Caco-2 (cell line): ENCODE data around the gene PPP1R12C. TPM values are rescaled to one million over a fixed set of nuclear protein-coding genes. Genes with fewer than 3 reads are reported as not detected.

Experiments used
- BruUV-seq: library from RNA; stranded (reverse); fragments of 400-500 nt; replicated peaks from 2 replicates; lab custom pipeline; 2021; lab: Mats Ljungman, UMichigan
- CTCF ChIA-PET: fragments of 300-600 bp; sonication (Branson Sonifier 250); formaldehyde crosslinking; loops from one replicate; lab custom pipeline; 2022; ENCODE audit warnings: antibody characterized with exemption; lab: Charles Lee
- POLR2A ChIA-PET: fragments of 300-600 bp; sonication (Branson Sonifier 250); formaldehyde crosslinking; loops from one replicate; lab custom pipeline; 2022; ENCODE audit warnings: antibody characterized with exemption; lab: Charles Lee
- DNase-seq, 2 experiments: peaks; one replicate each; pipeline versions ENCODE4 v3.0.0 to v3.0.0-alpha.2; 2020 to 2022
- H3K27me3 ChIP-seq: replicated peaks from 2 replicates; pipeline ENCODE4 v1.6.0; 2011; ENCODE audit warnings: low read length; ENCODE audit not compliant: control insufficient read depth, insufficient read depth
- H3K36me3 ChIP-seq: 2 replicates; pipeline ENCODE4 v1.5.1; 2011; ENCODE audit warnings: low read length; ENCODE audit not compliant: control insufficient read depth, insufficient read depth
- H3K4me1 ChIP-seq: fragments of 250-450 bp; sonication (Bioruptor Pico); 2 replicates; pipeline ENCODE4 v1.5.1; 2020; ENCODE audit warnings: mild to moderate bottlenecking
- H3K4me3 ChIP-seq: 2 replicates; pipeline ENCODE4 v1.5.1; 2011; ENCODE audit warnings: low read depth, mild to moderate bottlenecking, control low read depth, low read length
- H3K9me3 ChIP-seq: fragments of 250-450 bp; sonication (Bioruptor Pico); 2 replicates; pipeline ENCODE4 v1.5.1; 2020; ENCODE audit warnings: mild to moderate bottlenecking, moderate library complexity
- H3K27ac Mint-ChIP-seq: one replicate; pipeline ENCODE4 v1.8.0; 2022; ENCODE audit warnings: mixed read lengths; ENCODE audit not compliant: unreplicated experiment
- H3K27me3 Mint-ChIP-seq: one replicate; pipeline ENCODE4 v1.8.0; 2022; ENCODE audit warnings: mixed read lengths; ENCODE audit not compliant: insufficient read depth, unreplicated experiment
- H3K36me3 Mint-ChIP-seq: one replicate; pipeline ENCODE4 v1.8.0; 2022; ENCODE audit warnings: mild to moderate bottlenecking, mixed read lengths; ENCODE audit not compliant: insufficient read depth, unreplicated experiment
- H3K4me1 Mint-ChIP-seq: one replicate; pipeline ENCODE4 v1.8.0; 2022; ENCODE audit warnings: low read depth, mixed read lengths; ENCODE audit not compliant: unreplicated experiment
- H3K4me3 Mint-ChIP-seq: one replicate; pipeline ENCODE4 v1.8.0; 2022; ENCODE audit warnings: mild to moderate bottlenecking, moderate library complexity, mixed read lengths; ENCODE audit not compliant: unreplicated experiment
- H3K9me3 Mint-ChIP-seq: one replicate; pipeline ENCODE4 v1.8.0; 2022; ENCODE audit warnings: mixed read lengths; ENCODE audit not compliant: unreplicated experiment
- CTCF ChIP-seq, 2 experiments: fragments of 200-600 bp in 1 of 2; IDR thresholded peaks; 1 replicate in 1 of 2; 2 replicates in 1 of 2; pipeline versions ENCODE4 v1.5.1 to v1.8.0; 2011 to 2022; ENCODE audit warnings: antibody characterized with exemption in 1 of 2, control low read depth in 1 of 2, inconsistent platforms in 1 of 2, low read depth in 1 of 2, low read length in 1 of 2, mild to moderate bottlenecking in 1 of 2, moderate library complexity in 1 of 2; ENCODE audit not compliant: insufficient read depth in 1 of 2, severe bottlenecking in 1 of 2, unreplicated experiment in 1 of 2
- intact Hi-C: fragments of 100-400 bp; cut with micrococcal nuclease; formaldehyde crosslinking; loops from one replicate; pipeline ENCODE4 v1.10.0; 2022; ENCODE audit not compliant: unreplicated experiment
- total RNA-seq: library from RNA; stranded (reverse); gene quantifications from 2 replicates; pipeline ENCODE4 v1.2.3, GENCODE V29; 2022

PPP1R12C gene
- total RNA-seq, 1 experiment from 2014 or later, result 104 TPM

- intact Hi-C loops, result no loop called here
- Histone ChIP-seq H3K4me3 (no peak overlapping the region), H3K27me3 (no peaks in the 10 kb centered on the region), H3K9me3 (no peaks in the 10 kb centered on the region), H3K36me3 (peaks cover 6% of the 10 kb centered on the region; the same call in 1 of the 2 replicates), H3K4me1 (peaks cover 4% of the 10 kb centered on the region; the same call in 1 of the 2 replicates)
- CTCF ChIA-PET, result no interaction called here
- H3K36me3 Mint-ChIP-seq, result peaks cover 75% of the 10 kb centered on the region
- H3K27me3 Mint-ChIP-seq, result no peaks in the 10 kb centered on the region
- H3K9me3 Mint-ChIP-seq, result no peaks in the 10 kb centered on the region
- TF ChIP-seq CTCF (IDR thresholded peaks at IDR 0.05; ENCODE audit: insufficient read depth in 1 of 2, low read depth in 1 of 2, low read length in 1 of 2, severe bottlenecking in 1 of 2, unreplicated experiment in 1 of 2), result no peak
- H3K4me1 Mint-ChIP-seq, result peaks cover 19% of the 10 kb centered on the region
- no peak overlapping the region for H3K27ac Mint-ChIP-seq
- POLR2A ChIA-PET, result interaction anchor here (0.7 kb wide), 1 partner anchor 11 kb away, joined by 3 read pairs; no protein-coding TSS in a partner anchor
- H3K4me3 Mint-ChIP-seq, result no peak overlapping the region
- no TSS peak for BruUV-seq
- DNase-seq, result no peak
These were observed 34.2 kb downstream of the PPP1R12C start for GRCh38 chr19:55083004-55083850.

GRCh38 chr19:55082020-55082851, 35.2 kb downstream of the PPP1R12C start:
- no peak overlapping the region for H3K4me3 ChIP-seq
- intact Hi-C loops, result no loop called here
- no peaks in the 10 kb centered on the region for H3K9me3 Mint-ChIP-seq
- no peak for TF ChIP-seq CTCF (IDR thresholded peaks at IDR 0.05; ENCODE audit: insufficient read depth in 1 of 2, low read depth in 1 of 2, low read length in 1 of 2, severe bottlenecking in 1 of 2, unreplicated experiment in 1 of 2)
- peaks cover 5% of the 10 kb centered on the region; the same call in 1 of the 2 replicates for H3K36me3 ChIP-seq
- peaks cover 17% of the 10 kb centered on the region for H3K4me1 Mint-ChIP-seq
- peak overlapping the region; percentile 49 for H3K4me3 Mint-ChIP-seq
- peaks cover 4% of the 10 kb centered on the region for H3K4me1 ChIP-seq
- peaks cover 65% of the 10 kb centered on the region for H3K36me3 Mint-ChIP-seq
- H3K27ac Mint-ChIP-seq, result no peak overlapping the region
- H3K27me3 ChIP-seq, result no peaks in the 10 kb centered on the region
- no peaks in the 10 kb centered on the region for H3K27me3 Mint-ChIP-seq
- H3K9me3 ChIP-seq, result no peaks in the 10 kb centered on the region
- CTCF ChIA-PET, result no interaction called here
- no peak for DNase-seq
- BruUV-seq, result no TSS peak
- POLR2A ChIA-PET, result no interaction called here

GRCh38 chr19:55081770-55082019, 35.7 kb downstream of the PPP1R12C start:
- peak overlapping the region; percentile 0; the same call in 1 of the 2 replicates for H3K4me3 ChIP-seq
- H3K4me1 ChIP-seq, result peaks cover 10% of the 10 kb centered on the region
- POLR2A ChIA-PET, result no interaction called here
- Mint-ChIP-seq H3K27ac (peak overlapping the region; percentile 94), H3K9me3 (no peaks in the 10 kb centered on the region), H3K36me3 (peaks cover 66% of the 10 kb centered on the region), H3K4me3 (peak overlapping the region; percentile 93), H3K27me3 (no peaks in the 10 kb centered on the region), H3K4me1 (peaks cover 21% of the 10 kb centered on the region)
- peaks cover 5% of the 10 kb centered on the region; the same call in 1 of the 2 replicates for H3K36me3 ChIP-seq
- intact Hi-C loops, result loop anchor here (2.0 kb wide), 1 partner anchor 19 kb away; the partner anchor contains the start of gene RDH13
- TF ChIP-seq CTCF (IDR thresholded peaks at IDR 0.05; ENCODE audit: insufficient read depth in 1 of 2, low read depth in 1 of 2, low read length in 1 of 2, severe bottlenecking in 1 of 2, unreplicated experiment in 1 of 2), result no peak
- no peak for DNase-seq
- no peaks in the 10 kb centered on the region for H3K9me3 ChIP-seq
- BruUV-seq, result no TSS peak
- H3K27me3 ChIP-seq, result no peaks in the 10 kb centered on the region
- CTCF ChIA-PET, result no interaction called here
